ENCODE data around the gene TTYH2.
"Not testable (repeated sequence)": the region's sequence is repeated elsewhere in the genome, so short reads cannot be mapped to it uniquely, and the experiment has no call there.

TTYH2 gene

DNA sequence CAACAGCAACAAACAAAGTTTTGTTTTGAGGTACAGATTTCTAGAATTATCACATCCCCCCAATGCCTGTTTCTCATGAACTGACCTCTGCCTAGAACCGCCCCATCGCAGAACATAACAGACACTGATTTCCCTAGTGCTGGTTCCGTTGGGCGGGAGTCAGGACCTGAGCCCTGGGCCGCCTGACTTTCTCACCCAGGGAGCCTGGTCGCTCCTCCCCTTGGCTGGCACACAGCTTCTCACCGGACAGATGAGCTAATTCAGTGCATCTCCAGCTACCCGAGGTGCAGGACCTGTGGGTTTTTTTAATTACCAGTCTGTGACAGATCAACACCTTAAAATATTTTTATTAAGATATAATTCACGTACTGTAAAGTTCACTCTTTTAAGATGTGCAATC lies 30.0 kb upstream of the TTYH2 start:
- Histone ChIP-seq H3K4me3 (ENCODE audit: low read length) (no peak overlapping the region), H3K36me3 (ENCODE audit: control insufficient read depth, insufficient read depth, low read length) (no peaks in the 10 kb centered on the region), H3K9ac (ENCODE audit: low read length) (no peak overlapping the region), H3K4me1 (ENCODE audit: control insufficient read depth, insufficient read depth, low read length) (no peaks in the 10 kb centered on the region), H3K27me3 (ENCODE audit: control insufficient read depth, insufficient read depth, low read length) (no peaks in the 10 kb centered on the region), H3K27ac (ENCODE audit: low read depth, low read length) (no peak overlapping the region)

GRCh38 chr17:74185571-74186185 lies 27.7 kb upstream of the TTYH2 start:
- no peaks in the 10 kb centered on the region for H3K4me1 ChIP-seq (ENCODE audit: control insufficient read depth, insufficient read depth, low read length)
- H3K27ac ChIP-seq (ENCODE audit: low read depth, low read length), result no peak overlapping the region
- H3K9ac ChIP-seq (ENCODE audit: low read length), result no peak overlapping the region
- no peak overlapping the region for H3K4me3 ChIP-seq (ENCODE audit: low read length)
- no peaks in the 10 kb centered on the region for H3K27me3 ChIP-seq (ENCODE audit: control insufficient read depth, insufficient read depth, low read length)
- no peaks in the 10 kb centered on the region for H3K36me3 ChIP-seq (ENCODE audit: control insufficient read depth, insufficient read depth, low read length)

- H3K27ac ChIP-seq (ENCODE audit: low read depth, low read length), result no peak overlapping the region
- no peak overlapping the region for H3K9ac ChIP-seq (ENCODE audit: low read length)
- no peaks in the 10 kb centered on the region for H3K36me3 ChIP-seq (ENCODE audit: control insufficient read depth, insufficient read depth, low read length)
- no peaks in the 10 kb centered on the region for H3K27me3 ChIP-seq (ENCODE audit: control insufficient read depth, insufficient read depth, low read length)
- H3K4me1 ChIP-seq (ENCODE audit: control insufficient read depth, insufficient read depth, low read length), result no peaks in the 10 kb centered on the region
- H3K4me3 ChIP-seq (ENCODE audit: low read length), result no peak overlapping the region
Observed at GRCh38 chr17:74186498-74186897, 26.9 kb upstream of the TTYH2 start.

DNA sequence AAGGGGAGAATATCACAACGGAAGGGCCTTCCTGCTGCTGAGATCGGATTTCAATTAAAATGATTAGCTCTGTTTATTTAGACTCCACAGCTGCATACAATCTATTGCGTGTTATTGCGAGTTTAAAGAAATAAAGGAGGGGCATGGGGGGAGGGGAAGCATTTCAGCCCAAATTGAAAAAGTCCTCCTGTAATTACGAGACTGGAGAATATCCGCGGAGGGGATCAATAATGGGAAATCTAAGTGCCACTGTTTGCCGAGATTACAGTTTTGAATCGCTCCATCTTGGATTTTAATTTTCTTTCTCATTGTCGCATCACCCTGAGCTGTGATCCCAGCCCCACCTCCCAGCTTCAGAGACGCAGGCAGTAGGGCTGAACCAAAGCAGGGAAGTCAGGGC lies 25.6 kb upstream of the TTYH2 start:
- no peaks in the 10 kb centered on the region for H3K36me3 ChIP-seq (ENCODE audit: control insufficient read depth, insufficient read depth, low read length)

DNA sequence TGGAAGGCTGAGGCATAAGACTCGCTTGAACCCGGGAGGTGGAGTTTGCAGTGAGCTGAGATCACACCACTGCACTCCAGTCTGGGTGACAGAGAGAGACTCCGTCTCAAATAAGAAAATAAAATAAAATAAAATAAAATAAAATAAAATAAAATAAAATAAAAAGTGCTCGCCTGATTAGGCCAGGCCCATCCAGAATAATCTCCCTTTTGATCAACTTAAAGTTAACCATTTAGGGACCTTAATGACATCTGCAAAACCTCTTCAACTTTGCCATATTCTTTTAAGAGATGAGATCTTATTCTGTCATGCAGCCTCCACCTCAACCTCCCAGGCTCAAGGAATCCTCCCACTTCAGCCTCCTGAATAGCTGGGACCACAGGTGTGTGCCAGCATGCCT lies 24.7 kb upstream of the TTYH2 start:
- H3K4me1 ChIP-seq (ENCODE audit: control insufficient read depth, insufficient read depth, low read length); H3K27me3 ChIP-seq (ENCODE audit: control insufficient read depth, insufficient read depth, low read length); H3K36me3 ChIP-seq (ENCODE audit: control insufficient read depth, insufficient read depth, low read length); H3K27ac ChIP-seq (ENCODE audit: low read depth, low read length); H3K4me3 ChIP-seq (ENCODE audit: low read length); H3K9ac ChIP-seq (ENCODE audit: low read length): not testable (repeated sequence)

More for the DNA sequence above, 25.6 kb upstream of the TTYH2 start:
- Histone ChIP-seq H3K4me1 (ENCODE audit: control insufficient read depth, insufficient read depth, low read length) (no peaks in the 10 kb centered on the region), H3K4me3 (ENCODE audit: low read length) (no peak overlapping the region), H3K27ac (ENCODE audit: low read depth, low read length) (no peak overlapping the region), H3K9ac (ENCODE audit: low read length) (no peak overlapping the region), H3K27me3 (ENCODE audit: control insufficient read depth, insufficient read depth, low read length) (no peaks in the 10 kb centered on the region)

DNA sequence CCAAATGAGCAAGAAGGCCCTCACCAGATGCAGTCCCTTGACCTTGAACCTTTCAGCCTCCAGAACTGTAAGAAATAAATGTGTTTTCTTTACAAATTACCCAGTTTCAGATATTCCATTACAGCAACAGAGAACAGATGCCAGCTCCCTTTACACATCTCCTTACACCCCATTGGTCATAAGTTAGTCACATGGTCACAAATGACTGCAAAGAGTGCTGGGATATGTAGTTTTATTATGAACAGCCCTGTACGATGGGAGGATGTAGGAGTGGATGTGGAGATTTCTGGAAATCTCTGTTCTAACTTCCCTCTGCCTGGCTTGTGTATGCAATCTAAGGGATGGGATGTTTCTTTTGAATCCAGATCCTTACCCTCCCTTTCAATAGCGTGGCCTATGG lies 23.2 kb upstream of the TTYH2 start:
- Histone ChIP-seq H3K36me3 (ENCODE audit: control insufficient read depth, insufficient read depth, low read length) (no peaks in the 10 kb centered on the region), H3K4me1 (ENCODE audit: control insufficient read depth, insufficient read depth, low read length) (no peaks in the 10 kb centered on the region), H3K27ac (ENCODE audit: low read depth, low read length) (no peak overlapping the region), H3K27me3 (ENCODE audit: control insufficient read depth, insufficient read depth, low read length) (no peaks in the 10 kb centered on the region), H3K9ac (ENCODE audit: low read length) (no peak overlapping the region), H3K4me3 (ENCODE audit: low read length) (no peak overlapping the region)

- H3K4me3 ChIP-seq (ENCODE audit: low read length), result no peak overlapping the region
- no peaks in the 10 kb centered on the region for H3K36me3 ChIP-seq (ENCODE audit: control insufficient read depth, insufficient read depth, low read length)
- no peak overlapping the region for H3K27ac ChIP-seq (ENCODE audit: low read depth, low read length)
- peaks cover 3% of the 10 kb centered on the region for H3K27me3 ChIP-seq (ENCODE audit: control insufficient read depth, insufficient read depth, low read length)
- no peak overlapping the region for H3K9ac ChIP-seq (ENCODE audit: low read length)
- H3K4me1 ChIP-seq (ENCODE audit: control insufficient read depth, insufficient read depth, low read length), result no peaks in the 10 kb centered on the region
Observed at GRCh38 chr17:74190807-74191406, 22.5 kb upstream of the TTYH2 start.

DNA sequence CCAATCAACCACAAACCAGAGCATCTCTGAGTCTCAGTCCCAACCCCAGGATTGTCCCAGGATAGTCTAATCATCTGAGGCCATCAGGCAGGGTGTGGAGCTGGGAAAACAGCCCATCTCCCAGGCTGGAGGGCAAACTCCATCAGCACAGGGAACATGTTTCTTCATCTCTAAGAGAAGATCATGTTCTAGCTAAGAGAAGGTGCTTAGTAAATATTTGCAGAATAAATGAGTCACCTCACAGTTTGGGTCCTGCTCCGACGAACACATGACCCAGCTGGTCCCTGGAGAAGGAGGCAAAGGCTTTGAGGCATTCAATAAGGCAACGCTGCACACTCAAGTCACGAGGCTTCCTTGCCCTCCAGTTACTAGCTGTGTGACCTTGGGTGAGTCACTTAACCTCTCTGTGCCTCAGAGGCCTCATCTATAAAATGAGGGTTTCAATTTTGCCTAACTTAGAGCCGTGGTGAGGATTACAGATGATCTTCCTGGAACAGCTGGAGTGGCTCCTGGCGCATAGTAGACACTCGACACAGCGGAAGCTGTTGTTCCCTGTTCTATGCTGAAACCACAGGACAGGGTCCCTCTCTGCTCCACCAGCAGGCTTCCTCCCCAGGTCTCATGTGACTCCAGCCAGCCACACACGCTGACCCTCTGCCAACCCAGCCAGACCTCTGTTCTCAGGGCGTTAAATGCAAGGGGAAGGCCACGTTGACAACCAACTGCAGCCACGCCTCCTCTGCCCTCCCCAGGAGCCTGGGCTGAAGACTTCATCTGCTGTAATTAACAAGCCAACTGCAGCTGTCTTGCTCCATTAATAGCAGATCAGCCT lies 20.2 kb upstream of the TTYH2 start:
- Histone ChIP-seq H3K4me3 (ENCODE audit: low read length) (no peak overlapping the region), H3K4me1 (ENCODE audit: control insufficient read depth, insufficient read depth, low read length) (no peaks in the 10 kb centered on the region), H3K27me3 (ENCODE audit: control insufficient read depth, insufficient read depth, low read length) (peaks cover 3% of the 10 kb centered on the region), H3K9ac (ENCODE audit: low read length) (no peak overlapping the region), H3K27ac (ENCODE audit: low read depth, low read length) (no peak overlapping the region), H3K36me3 (ENCODE audit: control insufficient read depth, insufficient read depth, low read length) (no peaks in the 10 kb centered on the region)

GRCh38 chr17:74194682-74195081 lies 18.7 kb upstream of the TTYH2 start:
- Histone ChIP-seq H3K36me3 (ENCODE audit: control insufficient read depth, insufficient read depth, low read length) (no peaks in the 10 kb centered on the region), H3K4me3 (ENCODE audit: low read length) (no peak overlapping the region), H3K27me3 (ENCODE audit: control insufficient read depth, insufficient read depth, low read length) (peaks cover 3% of the 10 kb centered on the region), H3K4me1 (ENCODE audit: control insufficient read depth, insufficient read depth, low read length) (no peaks in the 10 kb centered on the region), H3K9ac (ENCODE audit: low read length) (no peak overlapping the region), H3K27ac (ENCODE audit: low read depth, low read length) (no peak overlapping the region)

DNA sequence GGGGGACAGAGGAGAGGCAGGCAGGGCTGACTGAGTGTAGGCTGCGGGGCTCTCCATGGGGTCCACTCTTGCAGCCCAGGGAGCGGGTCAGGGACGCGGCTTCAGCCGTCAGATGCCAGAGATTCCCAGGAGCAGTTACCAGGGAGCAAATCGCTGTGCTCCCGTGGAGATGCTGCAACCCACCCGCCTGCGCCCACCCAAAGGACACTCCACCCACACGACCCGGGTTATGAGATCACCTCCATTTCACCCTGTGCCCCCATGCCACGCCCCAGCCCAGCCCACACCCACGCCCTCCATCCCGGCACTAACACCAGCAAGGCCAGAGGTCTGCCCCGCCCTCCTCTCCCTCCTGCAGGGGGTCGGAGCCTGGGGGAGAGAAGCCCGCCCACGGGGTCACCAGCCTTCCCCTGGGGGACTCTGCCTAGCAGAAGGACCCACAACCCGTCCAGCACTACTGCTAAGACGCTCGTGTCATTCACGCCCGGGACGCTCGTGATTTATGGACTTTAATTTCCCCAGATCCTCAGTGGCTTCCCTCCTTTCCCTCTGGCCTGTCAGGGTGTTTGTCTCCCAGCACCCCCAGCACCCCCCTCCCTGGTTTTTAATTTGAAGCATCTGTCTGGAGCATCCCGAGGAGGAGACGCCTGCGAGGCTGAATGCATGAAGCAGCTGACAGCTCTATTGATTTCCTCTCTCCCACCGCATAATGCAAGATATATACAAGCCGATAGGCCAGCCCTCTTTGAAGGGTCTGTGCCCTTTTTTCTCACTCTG lies 16.6 kb upstream of the TTYH2 start:
- no peaks in the 10 kb centered on the region for H3K4me1 ChIP-seq (ENCODE audit: control insufficient read depth, insufficient read depth, low read length)
- H3K36me3 ChIP-seq (ENCODE audit: control insufficient read depth, insufficient read depth, low read length), result no peaks in the 10 kb centered on the region
- no peak overlapping the region for H3K27ac ChIP-seq (ENCODE audit: low read depth, low read length)
- H3K9ac ChIP-seq (ENCODE audit: low read length), result no peak overlapping the region
- H3K4me3 ChIP-seq (ENCODE audit: low read length), result no peak overlapping the region
- peaks cover 6% of the 10 kb centered on the region for H3K27me3 ChIP-seq (ENCODE audit: control insufficient read depth, insufficient read depth, low read length)

- Histone ChIP-seq H3K36me3 (ENCODE audit: control insufficient read depth, insufficient read depth, low read length) (no peaks in the 10 kb centered on the region), H3K4me1 (ENCODE audit: control insufficient read depth, insufficient read depth, low read length) (no peaks in the 10 kb centered on the region), H3K27ac (ENCODE audit: low read depth, low read length) (no peak overlapping the region), H3K27me3 (ENCODE audit: control insufficient read depth, insufficient read depth, low read length) (peaks cover 6% of the 10 kb centered on the region), H3K9ac (ENCODE audit: low read length) (no peak overlapping the region), H3K4me3 (ENCODE audit: low read length) (no peak overlapping the region)
Observed at GRCh38 chr17:74197801-74198200, 15.6 kb upstream of the TTYH2 start.

GRCh38 chr17:74198694-74199093 lies 14.7 kb upstream of the TTYH2 start:
- peaks cover 6% of the 10 kb centered on the region for H3K27me3 ChIP-seq (ENCODE audit: control insufficient read depth, insufficient read depth, low read length)
- no peak overlapping the region for H3K9ac ChIP-seq (ENCODE audit: low read length)
- no peak overlapping the region for H3K27ac ChIP-seq (ENCODE audit: low read depth, low read length)
- H3K4me3 ChIP-seq (ENCODE audit: low read length), result no peak overlapping the region
- H3K4me1 ChIP-seq (ENCODE audit: control insufficient read depth, insufficient read depth, low read length), result no peaks in the 10 kb centered on the region
- no peaks in the 10 kb centered on the region for H3K36me3 ChIP-seq (ENCODE audit: control insufficient read depth, insufficient read depth, low read length)
